Duodenal mucosa (tissue), 2 donors: ENCODE data around the gene NXNL2.

ENCODE experiments used
- H3K27ac ChIP-seq: one replicate; pipeline ENCODE4 v1.7.0; 2013; ENCODE audit warnings: low read depth, low read length
- H3K27me3 ChIP-seq, 2 donors: one replicate each; pipeline ENCODE4 v1.7.0; 2013; ENCODE audit warnings: low read length in 2 of 2, control low read depth in 1 of 2; ENCODE audit not compliant: insufficient read depth in 2 of 2, control insufficient read depth in 1 of 2
- H3K36me3 ChIP-seq, 2 donors: one replicate each; pipeline ENCODE4 v1.7.0; 2013; ENCODE audit warnings: low read length in 2 of 2, control low read depth in 1 of 2; ENCODE audit not compliant: insufficient read depth in 2 of 2, control insufficient read depth in 1 of 2
- H3K4me1 ChIP-seq, 2 donors: one replicate each; pipeline ENCODE4 v1.7.0; 2013; ENCODE audit warnings: low read length in 2 of 2, control low read depth in 1 of 2; ENCODE audit not compliant: insufficient read depth in 2 of 2, control insufficient read depth in 1 of 2
- H3K4me3 ChIP-seq, 2 donors: one replicate each; pipeline ENCODE4 v1.7.0; 2013; ENCODE audit warnings: low read length in 2 of 2, low read depth in 1 of 2
- H3K9ac ChIP-seq, 2 donors: one replicate each; pipeline ENCODE4 v1.7.0; 2013; ENCODE audit warnings: low read length in 2 of 2, low read depth in 1 of 2
- H3K9me3 ChIP-seq, 2 donors: one replicate each; pipeline ENCODE4 v1.7.0; 2013; ENCODE audit warnings: low read length in 2 of 2, control low read depth in 1 of 2; ENCODE audit not compliant: control insufficient read depth in 1 of 2

NXNL2 gene

GRCh38 chr9:88530051-88530450 lies 4.9 kb upstream of the NXNL2 start:
- H3K9me3 ChIP-seq, result no peaks in the 10 kb centered on the region
- peaks cover under 1 to 6% of the 10 kb centered on the region in 2 donors for H3K27me3 ChIP-seq
- H3K4me3 ChIP-seq, result no peak overlapping the region
- no peak overlapping the region for H3K9ac ChIP-seq
- no peaks in the 10 kb centered on the region for H3K36me3 ChIP-seq
- no peak overlapping the region for H3K27ac ChIP-seq
- peaks cover under 1 to 1% of the 10 kb centered on the region in 2 donors for H3K4me1 ChIP-seq

GRCh38 chr9:88531920-88532698 lies 2.9 kb upstream of the NXNL2 start:
- Histone ChIP-seq H3K9me3 (no peaks in the 10 kb centered on the region), H3K27me3 (peaks cover 21% of the 10 kb centered on the region in 2 donors), H3K36me3 (no peaks in the 10 kb centered on the region), H3K9ac (no peak overlapping the region), H3K4me3 (no peak overlapping the region), H3K4me1 (peaks cover 10 to 13% of the 10 kb centered on the region in 2 donors), H3K27ac (no peak overlapping the region)

DNA sequence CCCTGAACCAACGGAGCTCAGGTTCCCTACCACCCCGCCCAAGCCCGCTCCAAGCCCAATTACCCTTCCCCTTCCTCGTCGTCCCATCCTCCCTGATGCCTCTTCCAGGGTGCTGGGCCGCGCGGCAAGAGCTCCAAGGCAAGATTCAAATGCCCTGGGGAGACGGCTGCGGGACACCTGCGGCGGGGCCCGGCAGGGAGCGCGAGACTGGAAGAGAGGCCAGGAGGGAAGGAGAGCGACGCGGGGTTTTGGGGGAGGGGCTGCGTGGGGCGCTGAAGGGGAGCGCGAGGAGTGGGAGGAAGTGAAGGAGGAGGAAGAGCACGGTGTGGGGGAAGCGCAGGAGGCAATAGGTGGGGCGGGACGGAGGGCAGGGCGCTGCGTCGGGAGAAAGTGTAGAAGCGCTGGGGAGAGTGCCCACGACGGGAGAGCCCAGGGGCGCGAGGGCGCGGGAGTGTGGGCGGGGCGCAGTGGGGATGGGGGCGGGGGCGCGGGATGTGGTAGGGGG lies 975 bp upstream of the NXNL2 start:
- H3K27ac ChIP-seq, result no peak overlapping the region
- H3K9me3 ChIP-seq, result no peaks in the 10 kb centered on the region
- H3K4me1 ChIP-seq, result peaks cover 10 to 13% of the 10 kb centered on the region in 2 donors
- H3K9ac ChIP-seq, result no peak overlapping the region
- H3K27me3 ChIP-seq, result peaks cover 29 to 34% of the 10 kb centered on the region in 2 donors
- H3K36me3 ChIP-seq, result no peaks in the 10 kb centered on the region
- H3K4me3 ChIP-seq, result no peak overlapping the region

- H3K36me3 ChIP-seq, result no peaks in the 10 kb centered on the region
- no peaks in the 10 kb centered on the region for H3K9me3 ChIP-seq
- H3K4me3 ChIP-seq, result peak overlapping the region; percentile 50 to 57
- peaks cover 33 to 34% of the 10 kb centered on the region in 2 donors for H3K27me3 ChIP-seq
- H3K27ac ChIP-seq, result peak overlapping the region; percentile 6
- H3K9ac ChIP-seq, result no peak overlapping the region
- peaks cover 10 to 13% of the 10 kb centered on the region in 2 donors for H3K4me1 ChIP-seq
Observed at GRCh38 chr9:88535226-88536022, 446 bp downstream of the NXNL2 start.

DNA sequence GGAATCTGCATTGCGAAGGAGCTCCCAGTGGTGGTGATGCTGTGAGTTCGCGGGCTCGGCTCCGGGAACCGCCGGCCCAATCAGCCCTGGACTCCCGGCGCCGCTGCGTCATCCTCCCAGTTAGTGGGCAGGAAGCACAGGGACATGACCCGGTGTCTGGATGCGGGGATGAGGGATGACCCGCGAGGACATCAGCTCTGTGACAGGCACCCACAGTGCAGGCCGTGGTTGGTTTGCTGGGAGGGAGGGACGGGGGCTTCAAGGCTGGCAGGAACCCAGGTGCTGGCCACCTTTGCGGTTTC lies 996 bp downstream of the NXNL2 start:
- peak overlapping the region; percentile 6 for H3K27ac ChIP-seq
- H3K36me3 ChIP-seq, result no peaks in the 10 kb centered on the region
- no peaks in the 10 kb centered on the region for H3K9me3 ChIP-seq
- peaks cover 10 to 13% of the 10 kb centered on the region in 2 donors for H3K4me1 ChIP-seq
- peaks cover 33 to 34% of the 10 kb centered on the region in 2 donors for H3K27me3 ChIP-seq
- peak overlapping the region; percentile 16 to 50 for H3K4me3 ChIP-seq
- no peak overlapping the region for H3K9ac ChIP-seq

- Histone ChIP-seq H3K4me1 (peaks cover 10 to 13% of the 10 kb centered on the region in 2 donors), H3K9ac (no peak overlapping the region), H3K36me3 (no peaks in the 10 kb centered on the region), H3K27me3 (peaks cover 29 to 34% of the 10 kb centered on the region in 2 donors), H3K27ac (no peak overlapping the region), H3K9me3 (no peaks in the 10 kb centered on the region), H3K4me3 (no peak overlapping the region)
Observed at GRCh38 chr9:88536951-88537760, 2.2 kb downstream of the NXNL2 start.

DNA sequence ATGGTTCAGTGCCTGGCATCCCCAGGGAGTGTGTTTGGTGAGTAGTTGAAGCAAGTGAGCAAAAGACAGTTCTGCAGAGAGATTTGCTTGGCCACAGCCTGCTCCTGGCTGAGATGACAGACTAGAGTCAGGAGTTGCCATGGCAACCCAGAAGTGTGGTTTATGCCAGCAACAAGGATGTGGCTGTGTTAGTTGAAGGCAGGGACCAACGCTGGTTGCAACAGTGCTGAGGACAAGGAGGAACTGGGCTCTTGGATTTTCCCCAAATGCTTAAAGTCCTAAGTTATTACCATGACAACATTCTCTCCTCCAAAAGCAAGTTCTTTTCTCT lies 2.7 kb downstream of the NXNL2 start:
- no peaks in the 10 kb centered on the region for H3K9me3 ChIP-seq
- no peaks in the 10 kb centered on the region for H3K36me3 ChIP-seq
- H3K27ac ChIP-seq, result no peak overlapping the region
- no peak overlapping the region for H3K9ac ChIP-seq
- peaks cover 10 to 13% of the 10 kb centered on the region in 2 donors for H3K4me1 ChIP-seq
- no peak overlapping the region for H3K4me3 ChIP-seq
- peaks cover 27 to 34% of the 10 kb centered on the region in 2 donors for H3K27me3 ChIP-seq

GRCh38 chr9:88538311-88539085 lies 3.5 kb downstream of the NXNL2 start:
- H3K36me3 ChIP-seq, result no peaks in the 10 kb centered on the region
- peaks cover 27 to 34% of the 10 kb centered on the region in 2 donors for H3K27me3 ChIP-seq
- H3K4me3 ChIP-seq, result no peak overlapping the region
- no peak overlapping the region for H3K27ac ChIP-seq
- no peaks in the 10 kb centered on the region for H3K9me3 ChIP-seq
- H3K4me1 ChIP-seq, result peaks cover 10 to 13% of the 10 kb centered on the region in 2 donors
- no peak overlapping the region for H3K9ac ChIP-seq

DNA sequence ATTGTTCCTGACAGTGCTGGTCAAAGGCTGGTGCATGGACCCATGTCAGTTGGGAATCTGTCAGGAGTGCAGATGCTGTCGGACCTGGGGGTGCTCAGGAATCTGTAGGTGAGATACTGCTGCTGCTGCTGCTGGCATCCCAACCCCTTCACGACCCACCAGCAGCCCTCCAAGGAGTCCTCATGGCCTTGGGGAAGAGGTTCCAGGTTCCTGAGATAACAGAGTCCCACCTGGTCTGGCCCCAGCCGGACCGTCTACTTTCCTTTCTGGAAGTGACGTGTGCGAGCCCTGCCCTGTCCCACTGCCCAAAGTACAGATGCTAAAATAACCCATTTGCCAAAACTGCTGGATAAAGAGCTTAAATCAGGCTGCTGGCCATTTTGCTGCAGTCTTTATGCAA lies 4.3 kb downstream of the NXNL2 start:
- H3K27me3 ChIP-seq, result peaks cover 27 to 35% of the 10 kb centered on the region in 2 donors
- H3K9me3 ChIP-seq, result no peaks in the 10 kb centered on the region
- H3K36me3 ChIP-seq, result no peaks in the 10 kb centered on the region
- H3K27ac ChIP-seq, result no peak overlapping the region
- no peak overlapping the region for H3K9ac ChIP-seq
- peaks cover 10 to 13% of the 10 kb centered on the region in 2 donors for H3K4me1 ChIP-seq
- no peak overlapping the region for H3K4me3 ChIP-seq
